HepG2 (cell line): ENCODE results near the gene ADRA2B. TPM values are rescaled to one million over a fixed set of nuclear protein-coding genes. Genes with fewer than 3 reads are reported as not detected.

Source experiments
- ATAC-seq: fragments of 200-7000 bp; cut with Tn5 transposase; 3 replicates; pipeline ENCODE4 v1.9.1; 2020; ENCODE audit warnings: mild to moderate bottlenecking, moderate library complexity
- BruUV-seq: library from RNA; stranded (reverse); fragments of 400-500 nt; replicated peaks from 2 replicates; lab custom pipeline; 2021; lab: Mats Ljungman, UMichigan
- CTCF ChIA-PET: fragments of 300-600 bp; formaldehyde crosslinking; extraction: SDS; loops from one replicate; lab custom pipeline; 2021; ENCODE audit warnings: low total read pairs, inconsistent platforms, low intra/inter-chr PET ratio; lab: Yijun Ruan, JAX
- POLR2A ChIA-PET: fragments of 350-600 bp; sonication (Branson Sonifier 250); formaldehyde crosslinking; loops from one replicate; lab custom pipeline; 2020; ENCODE audit warnings: antibody characterized with exemption, inconsistent platforms; lab: Yijun Ruan, JAX
- DNase-seq: peaks from one replicate; pipeline ENCODE4 v3.0.0-alpha.2; 2015; ENCODE audit warnings: low spot score
- FAIRE-seq: peaks from 3 replicates; lab custom pipeline; 2011; peaks lifted over from hg19 to GRCh38; lab: Jason Lieb, UNC
- H2AFZ ChIP-seq: one replicate; pipeline ENCODE4 v1.6.1; 2011; ENCODE audit warnings: low read length, inconsistent platforms
- H3K27ac ChIP-seq: fragments of 300-600 bp; 3 replicates; pipeline ENCODE4 v1.8.0; 2011; ENCODE audit warnings: mixed run types, mild to moderate bottlenecking, mixed read lengths, low read length, inconsistent platforms; ENCODE audit not compliant: insufficient read depth; ENCODE audit errors: extremely low read length
- H3K27me3 ChIP-seq, 2 experiments: fragments of 200-600 bp in 1 of 2; 2 replicates in 1 of 2; 3 replicates in 1 of 2; pipeline versions ENCODE4 v1.6.0 to v1.8.0; 2011; ENCODE audit warnings: low read length in 2 of 2, mild to moderate bottlenecking in 2 of 2, moderate library complexity in 2 of 2, inconsistent platforms in 1 of 2; ENCODE audit not compliant: insufficient read depth in 2 of 2, control insufficient read depth in 1 of 2
- H3K36me3 ChIP-seq, 2 experiments: fragments of 200-600 bp in 1 of 2; replicated peaks in 1 of 2; 2 replicates in 1 of 2; 3 replicates in 1 of 2; pipeline versions ENCODE4 v1.5.1 to v1.8.0; 2011; ENCODE audit warnings: low read length in 2 of 2, inconsistent platforms in 1 of 2; ENCODE audit not compliant: insufficient read depth in 2 of 2, control insufficient read depth in 1 of 2
- H3K4me1 ChIP-seq: 2 replicates; pipeline ENCODE4 v1.5.1; 2012; ENCODE audit warnings: low read length, inconsistent platforms; ENCODE audit not compliant: insufficient read depth
- H3K4me2 ChIP-seq: 2 replicates; pipeline ENCODE4 v1.6.0; 2011; ENCODE audit warnings: low read depth, low read length, inconsistent platforms
- H3K4me3 ChIP-seq, 3 experiments: fragments of 200-600 bp in 1 of 3; sonication (generic), shearing (Covaris generic) in 1 of 3; replicated peaks in 1 of 3; 2 replicates each; pipeline ENCODE4 v1.5.1; 2011 to 2016; ENCODE audit warnings: low read length in 3 of 3, inconsistent platforms in 2 of 3, low read depth in 2 of 3, mild to moderate bottlenecking in 2 of 3, control low read depth in 1 of 3, mixed read lengths in 1 of 3; ENCODE audit not compliant: insufficient read depth in 1 of 3
- H3K79me2 ChIP-seq: one replicate; pipeline ENCODE4 v1.6.1; 2011; ENCODE audit warnings: low read length, inconsistent platforms; ENCODE audit not compliant: insufficient read depth
- H3K9ac ChIP-seq: 2 replicates; pipeline ENCODE4 v1.6.0; 2011; ENCODE audit warnings: mild to moderate bottlenecking, low read depth, low read length, inconsistent platforms; ENCODE audit not compliant: insufficient read depth
- H3K9me3 ChIP-seq: 2 replicates; pipeline ENCODE4 v1.5.1; 2012; ENCODE audit warnings: mild to moderate bottlenecking, low read length
- H4K20me1 ChIP-seq: 2 replicates; pipeline ENCODE4 v1.6.0; 2011; ENCODE audit warnings: inconsistent platforms, mild to moderate bottlenecking, low read length, moderate library complexity; ENCODE audit not compliant: insufficient read depth
- FOXA3 ChIP-seq: IDR thresholded peaks from 2 replicates; pipeline ENCODE4 v1.6.1; 2016; ENCODE audit warnings: missing genetic modification reagents, missing compliant biosample characterization
- GPN1 ChIP-seq: sonication (generic); formaldehyde crosslinking; IDR thresholded peaks from 2 replicates; pipeline ENCODE4 v1.5.1; 2020; ENCODE audit warnings: missing genetic modification reagents, borderline replicate concordance
- HHEX ChIP-seq: IDR thresholded peaks from 2 replicates; pipeline ENCODE4 v1.6.1; 2016; ENCODE audit warnings: control low read depth
- MAFF ChIP-seq: IDR thresholded peaks from 2 replicates; pipeline ENCODE4 v1.6.1; 2011; ENCODE audit warnings: low read depth, low read length, improper control_type of control experiment
- NFE2 ChIP-seq: sonication (generic); formaldehyde crosslinking; IDR thresholded peaks from 2 replicates; pipeline ENCODE4 v1.4.0; 2020; ENCODE audit warnings: missing genetic modification reagents
- PAWR ChIP-seq: sonication (generic); formaldehyde crosslinking; IDR thresholded peaks from 2 replicates; pipeline ENCODE4 v1.4.0; 2020; ENCODE audit warnings: missing genetic modification reagents, mild to moderate bottlenecking, borderline replicate concordance
- PBX3 ChIP-seq: sonication (generic); formaldehyde crosslinking; IDR thresholded peaks from 2 replicates; pipeline ENCODE4 v1.8.1; 2023; ENCODE audit warnings: missing genetic modification reagents, inconsistent platforms, borderline replicate concordance
- RFXANK ChIP-seq: IDR thresholded peaks from 2 replicates; pipeline ENCODE4 v1.6.1; 2016
- SMARCC2 ChIP-seq: fragments of 450-650 bp; IDR thresholded peaks from 2 replicates; pipeline ENCODE4 v1.6.1; 2017; ENCODE audit warnings: antibody characterized with exemption, mild to moderate bottlenecking
- ZNF407 ChIP-seq: sonication (generic); formaldehyde crosslinking; IDR thresholded peaks from one replicate; pipeline ENCODE4 v1.5.1; 2020; ENCODE audit warnings: mild to moderate bottlenecking, missing genetic modification reagents; ENCODE audit errors: not compliant biosample characterization
- ZNF644 ChIP-seq: IDR thresholded peaks from 2 replicates; pipeline ENCODE4 v1.6.1; 2016; ENCODE audit warnings: low read depth
- ZNF737 ChIP-seq: sonication (generic); formaldehyde crosslinking; IDR thresholded peaks from 2 replicates; pipeline ENCODE4 v1.5.0; 2020; ENCODE audit warnings: missing genetic modification reagents, mild to moderate bottlenecking, borderline replicate concordance
- ZSCAN9 ChIP-seq: IDR thresholded peaks from 2 replicates; pipeline ENCODE4 v1.6.1; 2016; ENCODE audit warnings: borderline replicate concordance
- WGBS: methylation state at CpG from one replicate; pipeline ENCODE4 v1.1.6; 2017; ENCODE audit warnings: low lambda C conversion rate; 5-methylcytosine and 5-hydroxymethylcytosine counted together
- in situ Hi-C: cut with HindIII; loops from 2 replicates; pipeline ENCODE4 v1.10.0; 2017; ENCODE audit warnings: low pct_unique_long_range_greater_than_20kb; ENCODE audit not compliant: extremely low pct_ligation_motif_present
- intact Hi-C: fragments of 100-400 bp; cut with micrococcal nuclease; formaldehyde crosslinking; loops from one replicate; pipeline ENCODE4 v1.10.0; 2022; ENCODE audit not compliant: unreplicated experiment
- polyA plus RNA-seq, 8 experiments: library from polyadenylated mRNA; depleted of rRNA in 3 of 8; stranded (reverse) in 7 of 8; unstranded in 1 of 8; fragments of >200 nt; fragmentation: Illumina TruSeq in 4 of 8; extraction: Trizol in 4 of 8; gene quantifications; 2 replicates each; pipeline versions ENCODE4 v1.2.1 to v1.2.3, GENCODE V29; 2011 to 2016; ENCODE audit warnings: low read depth in 4 of 8, missing spikeins in 1 of 8, mixed read lengths in 1 of 8; ENCODE audit not compliant: insufficient read depth in 1 of 8
- total RNA-seq, 5 experiments: library from RNA; depleted of rRNA; stranded (reverse); fragments of >200 nt; fragmentation: Illumina TruSeq; extraction: Trizol; gene quantifications; 2 replicates each; pipeline ENCODE4 v1.2.3, GENCODE V29; 2016; ENCODE audit warnings: low read depth in 1 of 5

The ADRA2B gene
- total and polyA plus RNA-seq, 2 of the 13 experiments (the other 11 are each of a cell fraction or from before 2014, with no cell fraction given): not detected

GRCh38 chr2:96092573-96092877, 23.8 kb downstream of the ADRA2B start (continued):
- no peak for TF ChIP-seq PBX3 (CRISPR knock-in tag)
- TF ChIP-seq, all 625 proteins: peak for 0

- ATAC-seq (no peak), DNase-seq (no peak), FAIRE-seq (no peak)
- WGBS: 55% methylated on average over 11 of the region's 18 CpGs
- H3K4me2 ChIP-seq: no peak overlapping the region
- no peak overlapping the region for H2AFZ ChIP-seq
- no TSS peak for BruUV-seq
- intact Hi-C loops: no loop called here
- no peak overlapping the region for H3K4me3 ChIP-seq
- H3K36me3 ChIP-seq: no peaks in the 10 kb centered on the region
- no peaks in the 10 kb centered on the region for H3K9me3 ChIP-seq
- H3K4me1 ChIP-seq: peaks cover 14% of the 10 kb centered on the region
- no peak overlapping the region for H3K9ac ChIP-seq
- no peaks in the 10 kb centered on the region for H3K79me2 ChIP-seq
- H4K20me1 ChIP-seq: no peaks in the 10 kb centered on the region
- in situ Hi-C loops: no loop called here
- POLR2A ChIA-PET: no interaction called here
- CTCF ChIA-PET: no interaction called here
- peaks cover 4 to 37% of the 10 kb centered on the region in 2 experiments for H3K27me3 ChIP-seq
- no peak overlapping the region for H3K27ac ChIP-seq
- no peak for TF ChIP-seq FOXA3 (CRISPR knock-in tag)
- TF ChIP-seq ZSCAN9 (CRISPR knock-in tag): no peak
- no peak for TF ChIP-seq ZNF407 (CRISPR knock-in tag)
- no peak for TF ChIP-seq HHEX (CRISPR knock-in tag)
- TF ChIP-seq RFXANK (CRISPR knock-in tag): no peak
- no peak for TF ChIP-seq SMARCC2
- no peak for TF ChIP-seq ZNF644 (CRISPR knock-in tag)
- no peak for TF ChIP-seq MAFF
- TF ChIP-seq NFE2 (CRISPR knock-in tag): no peak
- TF ChIP-seq ZNF737 (CRISPR knock-in tag): no peak
- TF ChIP-seq GPN1: no peak
- TF ChIP-seq PAWR (CRISPR knock-in tag): no peak
Observed at GRCh38 chr2:96091711-96092572, 24.4 kb downstream of the ADRA2B start.
